ENCODE measurements around the gene CXCL11. TPM values are rescaled to one million over a fixed set of nuclear protein-coding genes. Genes with fewer than 3 reads are reported as not detected.

The CXCL11 gene
- total RNA-seq = 7.1 TPM
- 9.6 TPM for polyA plus RNA-seq
- long read RNA-seq, donor 1 = 0 reads
- long read RNA-seq, donor 2 = 0 reads
- long read RNA-seq, donor 3, partial matches to known transcripts = 0 of 2 reads
- long read RNA-seq, donor 3, other reads (novel, unspliced or antisense) = 0 of 2 reads
- long read RNA-seq, donor 4 = 0 reads
- long read RNA-seq, donor 5, transcript CXCL11-201 (4 exons, 1,606 nt) = major isoform, 6 of 6 reads
- long read RNA-seq, donor 5, partial matches to known transcripts = 0 of 6 reads
- long read RNA-seq, donor 5, other reads (novel, unspliced or antisense) = 0 of 6 reads
- long read RNA-seq, donor 6 = 0 reads
- long read RNA-seq, donor 7, partial matches to known transcripts = 0 of 2 reads
- long read RNA-seq, donor 7, other reads (novel, unspliced or antisense) = 0 of 2 reads
- long read RNA-seq, donor 8, partial matches to known transcripts = 0 of 1 reads
- long read RNA-seq, donor 8, other reads (novel, unspliced or antisense) = 0 of 1 reads
- long read RNA-seq, donor 9, partial matches to known transcripts = 0 of 2 reads
- long read RNA-seq, donor 9, other reads (novel, unspliced or antisense) = 0 of 2 reads
- long read RNA-seq, donor 10 = 0 reads

- no peaks in the 10 kb centered on the region for H3K36me3 ChIP-seq (ENCODE audit: control insufficient read depth in 2 of 2, insufficient read depth in 2 of 2, low read length in 1 of 2)
- DNase-seq (ENCODE audit: low read depth in 6 of 9, low spot score in 9 of 9) = no peak
- H3K4me1 ChIP-seq (ENCODE audit: control insufficient read depth in 2 of 2, insufficient read depth in 2 of 2, low read length in 2 of 2) = no peaks in the 10 kb centered on the region
- no peaks in the 10 kb centered on the region for H3K9me3 ChIP-seq (ENCODE audit: control insufficient read depth in 2 of 2, insufficient read depth in 1 of 2, low read length in 1 of 2)
- no peak within 1 kb of the TSS for H3K27ac ChIP-seq (ENCODE audit: low read depth in 1 of 2, low read length in 1 of 2)
- WGBS = 87% methylated on average over 2 of the region's 2 CpGs
- H3K4me3 ChIP-seq (ENCODE audit: low read length in 2 of 2) = no peak within 1 kb of the TSS
- H3K27me3 ChIP-seq (ENCODE audit: control insufficient read depth in 2 of 2, insufficient read depth in 1 of 2, low read length in 1 of 2) = no peaks in the 10 kb centered on the region
Observed at GRCh38 chr4:76035799-76036380, at the start of gene CXCL11. CXCL11 (minus strand) TSS chr4:76036070; CDS start chr4:76035987, 83 bp downstream.

DNA sequence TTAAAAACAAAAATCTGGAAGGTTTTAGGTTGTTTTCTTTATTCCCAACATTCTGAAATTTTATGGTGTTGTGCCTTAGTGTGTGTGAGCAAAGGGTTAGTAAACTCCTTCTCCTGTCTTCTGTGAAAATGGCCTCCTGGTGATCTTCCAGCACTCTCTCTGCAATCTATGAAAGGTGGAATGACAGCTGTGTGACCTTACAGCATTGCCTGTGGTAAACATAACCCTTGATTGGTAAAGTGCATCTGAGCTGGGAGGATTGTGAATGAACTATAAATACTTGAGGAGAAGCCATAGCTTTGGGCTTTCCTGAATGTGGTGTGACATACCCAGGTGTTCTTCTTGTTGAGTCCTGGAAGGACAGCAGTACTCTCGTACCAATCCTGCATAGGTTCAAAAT, 48.7 kb upstream of the CXCL11 start:
- Histone ChIP-seq H3K27ac (ENCODE audit: low read depth in 1 of 2, low read length in 1 of 2) (no peak overlapping the region), H3K9me3 (ENCODE audit: control insufficient read depth in 2 of 2, insufficient read depth in 1 of 2, low read length in 1 of 2) (no peaks in the 10 kb centered on the region), H3K4me1 (ENCODE audit: control insufficient read depth in 2 of 2, insufficient read depth in 2 of 2, low read length in 2 of 2) (peaks cover 0 to 4% of the 10 kb centered on the region in 2 donors), H3K4me3 (ENCODE audit: low read length in 2 of 2) (no peak overlapping the region), H3K36me3 (ENCODE audit: control insufficient read depth in 2 of 2, insufficient read depth in 2 of 2, low read length in 1 of 2) (no peaks in the 10 kb centered on the region), H3K27me3 (ENCODE audit: control insufficient read depth in 2 of 2, insufficient read depth in 1 of 2, low read length in 1 of 2) (no peaks in the 10 kb centered on the region)
- 96% methylated on average over 1 of the region's 1 CpG for WGBS
- DNase-seq (ENCODE audit: low read depth in 6 of 9, low spot score in 9 of 9) = no peak

- Histone ChIP-seq H3K27me3 (ENCODE audit: control insufficient read depth in 2 of 2, insufficient read depth in 1 of 2, low read length in 1 of 2) (no peaks in the 10 kb centered on the region), H3K4me3 (ENCODE audit: low read length in 2 of 2) (no peak overlapping the region), H3K27ac (ENCODE audit: low read depth in 1 of 2, low read length in 1 of 2) (peak overlapping the region in 1 of 2 donors; percentile 32), H3K9me3 (ENCODE audit: control insufficient read depth in 2 of 2, insufficient read depth in 1 of 2, low read length in 1 of 2) (no peaks in the 10 kb centered on the region), H3K4me1 (ENCODE audit: control insufficient read depth in 2 of 2, insufficient read depth in 2 of 2, low read length in 2 of 2) (peaks cover 0 to 4% of the 10 kb centered on the region in 2 donors), H3K36me3 (ENCODE audit: control insufficient read depth in 2 of 2, insufficient read depth in 2 of 2, low read length in 1 of 2) (no peaks in the 10 kb centered on the region)
- DNase-seq (ENCODE audit: low read depth in 6 of 9, low spot score in 9 of 9) = no peak
- 91% methylated on average over 3 of the region's 3 CpGs for WGBS
Observed at GRCh38 chr4:76083386-76083988, 47.6 kb upstream of the CXCL11 start.

DNA sequence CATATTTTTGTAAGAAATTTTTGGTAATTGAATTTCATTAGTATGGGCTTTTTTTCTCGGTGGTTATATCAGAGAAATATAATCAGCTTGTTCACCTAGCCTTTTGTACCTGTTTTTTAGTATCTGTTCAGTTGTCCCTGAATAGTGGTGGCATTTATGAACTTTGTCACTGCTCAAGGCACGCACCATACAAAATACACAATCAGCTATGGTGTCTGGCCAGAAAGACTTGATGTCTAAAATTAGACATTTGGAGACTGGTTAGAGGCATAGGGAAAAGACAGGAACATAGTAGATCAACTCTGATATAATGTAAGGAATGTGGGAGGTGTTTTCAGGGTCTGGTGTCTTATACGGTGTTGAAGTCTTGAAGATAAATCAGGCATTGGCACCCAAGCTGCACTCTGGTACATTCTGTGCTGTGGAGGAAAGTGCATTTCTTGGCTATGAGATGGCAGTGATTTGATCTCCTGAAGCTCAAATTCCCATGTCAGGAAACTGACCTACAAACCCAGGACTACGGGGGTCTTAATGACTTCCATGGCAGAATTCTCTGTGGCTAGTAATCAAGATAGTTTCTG, 42.3 kb upstream of the CXCL11 start:
- Histone ChIP-seq H3K4me3 (ENCODE audit: low read length in 2 of 2) (no peak overlapping the region), H3K9me3 (ENCODE audit: control insufficient read depth in 2 of 2, insufficient read depth in 1 of 2, low read length in 1 of 2) (no peaks in the 10 kb centered on the region), H3K27me3 (ENCODE audit: control insufficient read depth in 2 of 2, insufficient read depth in 1 of 2, low read length in 1 of 2) (no peaks in the 10 kb centered on the region), H3K36me3 (ENCODE audit: control insufficient read depth in 2 of 2, insufficient read depth in 2 of 2, low read length in 1 of 2) (no peaks in the 10 kb centered on the region), H3K27ac (ENCODE audit: low read depth in 1 of 2, low read length in 1 of 2) (no peak overlapping the region), H3K4me1 (ENCODE audit: control insufficient read depth in 2 of 2, insufficient read depth in 2 of 2, low read length in 2 of 2) (no peaks in the 10 kb centered on the region)
- 93% methylated on average over 4 of the region's 4 CpGs for WGBS
- no peak for DNase-seq (ENCODE audit: low read depth in 6 of 9, low spot score in 9 of 9)

GRCh38 chr4:76074993-76075600, 39.2 kb upstream of the CXCL11 start:
- Histone ChIP-seq H3K27me3 (ENCODE audit: control insufficient read depth in 2 of 2, insufficient read depth in 1 of 2, low read length in 1 of 2) (no peaks in the 10 kb centered on the region), H3K36me3 (ENCODE audit: control insufficient read depth in 2 of 2, insufficient read depth in 2 of 2, low read length in 1 of 2) (no peaks in the 10 kb centered on the region)

GRCh38 chr4:76074468-76074867, 38.6 kb upstream of the CXCL11 start, which contains the start of gene ART3:
ART3 (plus strand) TSS chr4:76074709; CDS start chr4:76075890, 1,181 bp downstream.
- Histone ChIP-seq H3K9me3 (ENCODE audit: control insufficient read depth in 2 of 2, insufficient read depth in 1 of 2, low read length in 1 of 2) (no peaks in the 10 kb centered on the region), H3K36me3 (ENCODE audit: control insufficient read depth in 2 of 2, insufficient read depth in 2 of 2, low read length in 1 of 2) (no peaks in the 10 kb centered on the region), H3K4me1 (ENCODE audit: control insufficient read depth in 2 of 2, insufficient read depth in 2 of 2, low read length in 2 of 2) (no peaks in the 10 kb centered on the region), H3K4me3 (ENCODE audit: low read length in 2 of 2) (no peak within 1 kb of the TSS), H3K27ac (ENCODE audit: low read depth in 1 of 2, low read length in 1 of 2) (no peak within 1 kb of the TSS), H3K27me3 (ENCODE audit: control insufficient read depth in 2 of 2, insufficient read depth in 1 of 2, low read length in 1 of 2) (no peaks in the 10 kb centered on the region)
- WGBS = 94% methylated on average over 1 of the region's 1 CpG
- no peak for DNase-seq (ENCODE audit: low read depth in 6 of 9, low spot score in 9 of 9)

More at GRCh38 chr4:76074993-76075600, 39.2 kb upstream of the CXCL11 start:
- no peaks in the 10 kb centered on the region for H3K4me1 ChIP-seq (ENCODE audit: control insufficient read depth in 2 of 2, insufficient read depth in 2 of 2, low read length in 2 of 2)
- no peak overlapping the region for H3K4me3 ChIP-seq (ENCODE audit: low read length in 2 of 2)
- 92% methylated on average over 4 of the region's 4 CpGs for WGBS
- no peak for DNase-seq (ENCODE audit: low read depth in 6 of 9, low spot score in 9 of 9)
- no peaks in the 10 kb centered on the region for H3K9me3 ChIP-seq (ENCODE audit: control insufficient read depth in 2 of 2, insufficient read depth in 1 of 2, low read length in 1 of 2)
- no peak overlapping the region for H3K27ac ChIP-seq (ENCODE audit: low read depth in 1 of 2, low read length in 1 of 2)

DNA sequence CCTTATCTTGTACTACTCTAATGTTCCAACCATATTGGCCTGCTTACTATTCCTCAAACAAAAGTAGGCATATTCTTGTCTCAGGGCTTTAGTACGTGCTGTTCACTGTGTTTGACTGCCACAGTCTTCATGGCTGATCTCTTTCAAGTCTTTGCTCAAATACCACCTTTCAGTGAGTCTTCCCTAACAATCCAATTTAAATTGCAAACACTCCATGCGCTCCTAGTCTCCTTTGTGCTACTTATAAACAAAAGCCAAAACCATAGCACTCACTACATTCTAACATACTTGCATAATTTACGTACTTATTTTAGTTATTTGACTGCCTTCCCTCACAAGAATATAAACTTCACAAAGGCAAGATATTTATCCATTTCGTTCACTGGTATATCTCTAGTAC, 36.9 kb upstream of the CXCL11 start:
- Histone ChIP-seq H3K9me3 (ENCODE audit: control insufficient read depth in 2 of 2, insufficient read depth in 1 of 2, low read length in 1 of 2) (no peaks in the 10 kb centered on the region), H3K36me3 (ENCODE audit: control insufficient read depth in 2 of 2, insufficient read depth in 2 of 2, low read length in 1 of 2) (no peaks in the 10 kb centered on the region), H3K27me3 (ENCODE audit: control insufficient read depth in 2 of 2, insufficient read depth in 1 of 2, low read length in 1 of 2) (no peaks in the 10 kb centered on the region), H3K27ac (ENCODE audit: low read depth in 1 of 2, low read length in 1 of 2) (no peak overlapping the region), H3K4me1 (ENCODE audit: control insufficient read depth in 2 of 2, insufficient read depth in 2 of 2, low read length in 2 of 2) (no peaks in the 10 kb centered on the region), H3K4me3 (ENCODE audit: low read length in 2 of 2) (no peak overlapping the region)
- WGBS = 76% methylated on average over 4 of the region's 4 CpGs
- DNase-seq (ENCODE audit: low read depth in 6 of 9, low spot score in 9 of 9) = no peak

DNA sequence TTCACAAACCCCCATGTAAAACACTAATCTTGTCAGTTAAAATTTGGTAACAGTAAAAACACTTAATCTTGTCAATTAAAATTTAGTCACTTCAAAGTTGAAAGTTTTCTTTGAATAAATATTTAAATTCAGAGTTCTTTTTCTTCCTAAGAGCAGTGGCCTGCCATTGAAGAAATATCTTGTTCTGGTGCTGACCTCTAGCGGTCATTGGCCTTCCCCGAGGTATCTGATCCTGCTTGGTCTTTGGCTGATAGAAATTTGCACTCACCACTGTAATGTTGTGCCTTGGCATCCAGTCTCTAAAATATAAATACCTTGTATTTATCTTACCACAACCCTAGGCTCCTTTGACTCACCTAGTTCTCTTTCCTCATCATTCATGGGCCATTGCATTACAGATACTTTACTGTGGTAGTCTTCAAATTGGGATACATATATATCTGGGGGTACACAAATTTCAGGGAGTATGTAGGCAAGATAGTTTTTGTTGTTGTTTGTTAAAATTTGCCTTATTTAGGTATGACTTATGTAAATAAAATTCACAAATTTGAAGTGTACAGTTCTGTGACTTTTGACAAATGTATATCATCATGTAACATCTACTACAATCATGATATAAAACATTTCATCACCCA, 31.9 kb upstream of the CXCL11 start:
- DNase-seq (ENCODE audit: low read depth in 6 of 9, low spot score in 9 of 9) = peak; percentile 18 to 78 (median 56)

More for the DNA sequence above, 31.9 kb upstream of the CXCL11 start:
- Histone ChIP-seq H3K4me1 (ENCODE audit: control insufficient read depth in 2 of 2, insufficient read depth in 2 of 2, low read length in 2 of 2) (no peaks in the 10 kb centered on the region), H3K9me3 (ENCODE audit: control insufficient read depth in 2 of 2, insufficient read depth in 1 of 2, low read length in 1 of 2) (no peaks in the 10 kb centered on the region), H3K27me3 (ENCODE audit: control insufficient read depth in 2 of 2, insufficient read depth in 1 of 2, low read length in 1 of 2) (no peaks in the 10 kb centered on the region), H3K27ac (ENCODE audit: low read depth in 1 of 2, low read length in 1 of 2) (no peak overlapping the region), H3K36me3 (ENCODE audit: control insufficient read depth in 2 of 2, insufficient read depth in 2 of 2, low read length in 1 of 2) (no peaks in the 10 kb centered on the region), H3K4me3 (ENCODE audit: low read length in 2 of 2) (no peak overlapping the region)
- 1% methylated on average over 2 of the region's 2 CpGs for WGBS
